Activated naive CD4-positive, alpha-beta T cell treated with anti-CD3 and anti-CD28 coated beads, Interleukin-2, amount 50 U/mL, for 16 hours (primary cell): ENCODE data around the gene TMEM80.
A peak's percentile ranks its signal among the peaks of the same experiment; 100 is the strongest.
"Not testable (repeated sequence)": the region's sequence is repeated elsewhere in the genome, so short reads cannot be mapped to it uniquely, and the experiment has no call there.

Source experiments
- DNase-seq: peaks from one replicate; pipeline ENCODE4 v3.0.0-alpha.2; 2020

TMEM80 gene

GRCh38 chr11:723120-723883 is 27.7 kb downstream of the TMEM80 start:
- peak; percentile 56 for DNase-seq

DNA sequence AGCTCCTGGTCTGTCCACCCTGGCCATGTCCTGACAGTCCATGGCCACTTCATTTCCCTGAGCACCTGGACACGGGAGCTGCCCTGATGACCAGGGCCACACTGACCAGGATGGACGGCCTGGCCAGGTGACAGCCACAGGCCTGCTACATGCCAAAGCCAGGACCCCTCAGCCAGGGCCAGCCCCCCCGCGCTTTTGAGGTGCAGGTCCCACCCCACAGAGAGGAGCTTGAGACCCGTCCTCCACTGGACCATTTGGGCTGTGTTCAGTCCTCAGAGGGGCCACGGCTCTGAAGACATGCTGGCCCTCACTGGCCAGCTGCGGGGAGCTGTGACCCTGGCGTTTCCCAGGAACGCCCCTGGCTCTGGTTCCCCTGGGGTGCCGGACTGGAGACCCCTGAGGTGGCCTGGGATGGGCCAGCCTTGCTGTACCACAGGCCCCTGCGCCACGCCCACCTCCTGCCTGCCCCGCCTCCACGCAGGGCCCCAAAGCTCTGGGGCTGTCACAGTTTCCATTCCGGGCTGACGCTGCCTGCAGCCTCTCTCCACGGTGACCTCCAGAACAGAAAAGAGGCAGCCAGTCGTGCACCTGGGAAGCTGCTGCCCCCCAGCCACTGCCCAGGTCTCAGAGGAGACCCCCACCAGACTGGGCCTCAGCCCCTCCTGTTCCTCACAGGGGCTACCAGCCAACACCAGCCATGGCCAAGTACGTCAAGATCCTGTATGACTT is 28.6 kb downstream of the TMEM80 start:
- DNase-seq = no peak

GRCh38 chr11:724778-725386 is 29.3 kb downstream of the TMEM80 start:
- no peak for DNase-seq

- no peak for DNase-seq
Observed at GRCh38 chr11:725624-726202, 30.1 kb downstream of the TMEM80 start.

DNA sequence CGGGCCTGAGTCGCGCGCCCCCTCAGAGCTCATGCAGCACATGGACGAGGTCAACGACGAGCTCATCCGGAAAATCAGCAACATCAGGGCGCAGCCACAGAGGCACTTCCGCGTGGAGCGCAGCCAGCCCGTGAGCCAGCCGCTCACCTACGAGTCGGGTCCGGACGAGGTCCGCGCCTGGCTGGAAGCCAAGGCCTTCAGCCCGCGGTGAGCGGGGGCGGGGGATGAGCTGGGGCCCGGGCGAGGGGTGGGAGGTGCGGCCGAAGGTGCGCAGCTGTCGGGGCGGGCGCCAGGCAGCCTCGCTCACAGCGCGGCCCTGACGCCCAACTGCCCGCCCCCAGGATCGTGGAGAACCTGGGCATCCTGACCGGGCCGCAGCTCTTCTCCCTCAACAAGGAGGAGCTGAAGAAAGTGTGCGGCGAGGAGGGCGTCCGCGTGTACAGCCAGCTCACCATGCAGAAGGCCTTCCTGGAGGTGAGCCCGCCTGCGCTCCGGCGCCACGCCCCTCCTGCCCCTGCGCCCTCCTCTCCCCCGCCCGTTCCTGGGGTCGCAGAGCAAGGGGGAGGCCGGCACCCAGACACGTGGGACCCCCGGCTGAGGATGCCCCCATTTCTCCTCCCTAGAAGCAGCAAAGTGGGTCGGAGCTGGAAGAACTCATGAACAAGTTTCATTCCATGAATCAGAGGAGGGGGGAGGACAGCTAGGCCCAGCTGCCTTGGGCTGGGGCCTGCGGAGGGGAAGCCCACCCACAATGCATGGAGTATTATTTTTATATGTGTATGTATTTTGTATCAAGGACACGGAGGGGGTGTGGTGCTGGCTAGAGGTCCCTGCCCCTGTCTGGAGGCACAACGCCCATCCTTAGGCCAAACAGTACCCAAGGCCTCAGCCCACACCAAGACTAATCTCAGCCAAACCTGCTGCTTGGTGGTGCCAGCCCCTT is 30.9 kb downstream of the TMEM80 start:
- DNase-seq = peak; percentile 50

DNA sequence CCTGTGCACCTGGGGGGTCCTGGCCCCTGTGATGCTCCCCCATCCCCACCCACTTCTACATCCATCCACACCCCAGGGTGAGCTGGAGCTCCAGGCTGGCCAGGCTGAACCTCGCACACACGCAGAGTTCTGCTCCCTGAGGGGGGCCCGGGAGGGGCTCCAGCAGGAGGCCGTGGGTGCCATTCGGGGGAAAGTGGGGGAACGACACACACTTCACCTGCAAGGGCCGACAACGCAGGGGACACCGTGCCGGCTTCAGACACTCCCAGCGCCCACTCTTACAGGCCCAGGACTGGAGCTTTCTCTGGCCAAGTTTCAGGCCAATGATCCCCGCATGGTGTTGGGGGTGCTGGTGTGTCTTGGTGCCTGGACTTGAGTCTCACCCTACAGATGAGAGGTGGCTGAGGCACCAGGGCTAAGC is 31.7 kb downstream of the TMEM80 start:
- no peak for DNase-seq

GRCh38 chr11:727859-728748 is 32.5 kb downstream of the TMEM80 start:
- peak; percentile 80 for DNase-seq

DNA sequence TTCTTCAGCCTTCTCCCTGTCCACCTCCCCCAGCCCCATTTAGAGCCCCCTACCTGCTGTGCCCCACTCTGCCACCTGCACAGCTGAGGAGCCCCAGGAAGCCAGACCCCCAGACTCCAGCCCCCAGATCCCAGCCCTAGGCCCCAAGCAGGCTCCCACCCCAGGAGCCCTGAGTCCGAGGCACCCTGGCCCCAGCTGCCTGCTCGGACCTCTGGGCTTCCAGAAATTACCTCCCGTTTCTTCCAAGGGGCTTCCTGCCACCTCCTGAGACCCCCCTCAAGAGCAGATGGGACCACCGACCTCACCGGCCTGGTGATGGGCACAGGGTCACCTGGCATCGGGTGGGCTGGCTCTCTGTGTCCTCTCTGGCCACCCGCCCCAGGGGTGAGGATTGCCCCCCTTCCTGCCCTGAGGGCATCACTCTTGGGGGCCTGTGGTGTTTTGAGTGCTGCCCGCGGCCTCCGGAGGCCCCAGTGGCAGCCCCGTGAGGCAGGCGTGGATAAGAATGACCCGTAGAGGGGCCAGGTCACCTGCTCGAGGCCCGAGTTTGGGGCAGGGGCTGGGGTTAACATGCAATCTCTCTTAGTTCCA is 33.4 kb downstream of the TMEM80 start:
- no peak for DNase-seq

DNA sequence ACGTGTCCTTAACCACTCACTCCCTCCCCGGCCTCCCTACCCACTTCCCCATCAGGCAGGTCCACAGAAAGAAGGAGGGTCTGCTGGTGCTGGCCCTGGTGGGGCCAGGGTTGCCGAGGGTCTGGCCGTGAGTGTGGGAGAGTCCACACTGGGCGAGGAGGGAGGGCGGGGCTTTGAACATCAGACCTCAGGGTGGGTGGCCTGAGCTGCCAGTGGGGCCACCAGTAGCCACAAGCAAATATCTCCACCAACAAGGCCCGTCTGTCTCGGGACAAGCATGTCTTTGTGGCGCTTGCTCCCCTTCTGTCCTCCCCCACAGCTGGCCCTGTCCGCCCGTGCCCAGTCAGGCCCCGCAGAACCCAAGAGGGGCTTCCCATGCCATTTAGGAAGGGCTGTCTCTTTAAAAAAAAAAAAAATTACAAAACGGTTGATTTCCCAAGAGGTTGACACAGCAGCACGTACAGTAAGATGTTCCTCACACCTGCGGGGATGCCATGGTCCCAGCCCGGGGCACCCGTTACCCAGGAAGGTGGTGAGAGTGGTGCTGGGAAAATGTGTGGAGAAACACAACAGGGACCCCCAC is 34.0 kb downstream of the TMEM80 start:
- no peak for DNase-seq

DNA sequence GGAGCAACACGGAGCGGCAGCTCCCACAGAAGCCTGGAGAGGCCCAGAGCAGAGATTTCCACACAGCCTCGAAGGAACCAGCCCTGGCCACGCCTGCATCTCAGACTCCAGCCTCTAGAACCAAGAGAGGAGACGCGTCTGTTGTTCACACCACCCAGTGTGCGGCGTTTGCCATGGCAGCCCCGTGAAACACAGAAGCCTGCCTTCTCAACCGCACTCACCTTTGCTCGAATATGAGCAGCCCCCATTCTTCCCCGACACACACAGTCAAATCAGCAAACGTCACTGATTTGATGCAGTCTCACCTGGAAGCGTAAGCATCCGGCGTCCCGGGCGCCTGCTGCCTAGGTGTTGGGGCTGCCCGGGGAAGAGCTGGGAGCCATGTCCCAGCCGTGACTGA is 37.5 kb downstream of the TMEM80 start:
- no peak for DNase-seq

- DNase-seq = not testable (repeated sequence)
Observed at GRCh38 chr11:734541-734940, 38.9 kb downstream of the TMEM80 start.

DNA sequence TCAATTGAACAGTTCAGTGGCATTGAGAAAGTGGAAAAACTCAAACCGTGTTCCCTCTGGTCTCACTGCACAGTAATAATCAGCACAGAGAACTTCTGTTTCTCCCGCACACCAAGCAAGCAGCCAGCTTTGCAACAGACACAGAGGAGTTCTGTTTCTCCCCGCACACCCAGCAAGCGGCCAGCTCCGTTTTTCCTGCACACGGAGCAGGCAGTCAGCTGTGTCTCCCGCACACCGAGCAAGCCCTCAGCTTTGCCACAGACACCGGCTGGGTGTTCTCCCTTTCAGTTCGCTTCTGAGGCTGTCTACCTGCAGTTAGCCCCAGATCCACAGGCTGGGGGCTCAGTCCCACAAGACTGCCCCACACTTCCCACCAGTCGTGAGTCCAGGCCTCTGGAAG is 41.8 kb downstream of the TMEM80 start:
- no peak for DNase-seq

DNA sequence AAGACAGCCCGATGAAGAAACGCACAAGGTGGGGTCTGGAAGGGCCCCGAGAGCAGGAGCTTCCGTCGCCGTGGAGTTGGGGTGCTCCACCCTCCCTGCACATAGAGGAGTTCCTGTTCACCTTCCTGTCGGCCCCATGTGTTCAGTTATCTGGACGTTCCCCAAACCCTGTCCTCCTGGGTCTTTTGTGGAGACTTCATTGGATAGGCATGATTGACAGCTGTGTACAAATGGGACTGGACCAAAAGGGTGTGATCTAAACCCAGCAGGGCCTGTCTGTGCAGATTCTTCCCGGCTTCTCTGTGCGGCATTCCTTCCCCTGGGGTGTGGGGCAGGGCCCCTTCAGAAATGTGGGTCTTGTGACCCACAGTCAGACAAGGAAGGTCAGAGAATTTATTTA is 42.3 kb downstream of the TMEM80 start:
- DNase-seq = not testable (repeated sequence)

DNA sequence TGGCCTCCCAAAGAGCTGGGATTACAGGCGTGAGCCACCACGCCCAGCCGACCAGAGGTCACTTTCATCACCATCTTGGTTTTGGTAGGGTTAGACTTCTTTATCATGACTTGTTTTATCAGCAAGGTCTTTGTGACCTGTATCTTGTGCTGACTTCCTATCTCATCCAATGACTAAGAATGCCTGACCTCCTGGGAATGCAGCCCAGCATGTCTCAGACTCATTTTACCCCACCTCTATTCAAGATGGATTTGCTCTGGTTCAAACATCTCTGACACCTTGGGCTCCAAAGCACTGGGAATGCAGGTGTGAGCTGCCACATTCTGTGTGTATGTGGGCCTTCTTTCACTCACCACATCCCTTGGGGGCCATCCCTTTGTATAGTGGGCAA is 46.5 kb downstream of the TMEM80 start:
- DNase-seq = no peak

DNA sequence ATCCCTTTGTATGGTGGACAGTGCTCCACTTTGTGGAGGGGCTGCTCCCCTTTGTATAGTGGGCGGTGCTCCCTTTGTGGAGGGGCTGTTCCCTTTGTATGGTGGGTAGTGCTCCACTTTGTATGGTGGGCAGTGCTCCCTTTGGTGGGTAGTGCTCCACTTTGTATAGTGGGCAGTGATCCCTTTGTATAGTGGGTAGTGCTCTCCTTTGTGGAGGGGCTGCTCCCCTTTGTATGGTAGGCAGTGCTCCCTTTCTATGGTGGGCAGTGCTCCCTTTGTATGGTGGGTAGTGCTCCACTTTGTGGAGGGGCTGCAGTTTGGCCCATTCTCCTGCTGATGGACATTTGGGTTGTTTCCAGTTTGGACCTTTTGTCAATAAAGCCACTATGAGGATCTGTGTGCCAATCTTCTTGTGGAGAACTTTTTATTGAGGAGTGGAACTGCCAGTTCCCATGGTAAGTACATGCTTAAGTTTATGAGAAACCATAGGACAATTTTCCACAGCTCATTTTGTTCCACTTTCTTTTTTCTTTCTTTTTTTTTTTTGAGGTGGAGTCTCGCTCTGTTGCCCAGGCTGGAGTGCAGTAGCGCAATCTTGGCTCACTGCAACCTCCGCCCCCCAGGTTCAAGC is 47.1 kb downstream of the TMEM80 start:
- DNase-seq = no peak

DNA sequence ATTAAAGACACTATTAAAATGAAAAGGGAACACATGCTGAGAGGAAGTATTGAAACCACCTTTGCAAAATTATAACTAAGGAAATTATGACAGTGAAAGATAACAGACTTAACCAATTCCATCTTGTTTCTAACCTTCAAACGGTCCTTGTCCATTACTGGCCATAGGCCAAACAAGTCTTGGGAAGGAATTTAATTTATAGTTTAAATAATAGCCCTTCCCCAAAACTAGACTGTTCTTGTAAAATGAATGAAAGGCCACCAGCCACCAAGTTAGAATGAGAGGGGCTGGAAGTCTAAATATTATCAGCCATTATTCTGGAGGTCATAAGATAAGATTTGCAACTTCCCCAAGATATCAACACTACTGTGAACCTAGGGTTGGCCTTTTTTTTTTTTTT is 49.8 kb downstream of the TMEM80 start:
- DNase-seq = no peak

DNA sequence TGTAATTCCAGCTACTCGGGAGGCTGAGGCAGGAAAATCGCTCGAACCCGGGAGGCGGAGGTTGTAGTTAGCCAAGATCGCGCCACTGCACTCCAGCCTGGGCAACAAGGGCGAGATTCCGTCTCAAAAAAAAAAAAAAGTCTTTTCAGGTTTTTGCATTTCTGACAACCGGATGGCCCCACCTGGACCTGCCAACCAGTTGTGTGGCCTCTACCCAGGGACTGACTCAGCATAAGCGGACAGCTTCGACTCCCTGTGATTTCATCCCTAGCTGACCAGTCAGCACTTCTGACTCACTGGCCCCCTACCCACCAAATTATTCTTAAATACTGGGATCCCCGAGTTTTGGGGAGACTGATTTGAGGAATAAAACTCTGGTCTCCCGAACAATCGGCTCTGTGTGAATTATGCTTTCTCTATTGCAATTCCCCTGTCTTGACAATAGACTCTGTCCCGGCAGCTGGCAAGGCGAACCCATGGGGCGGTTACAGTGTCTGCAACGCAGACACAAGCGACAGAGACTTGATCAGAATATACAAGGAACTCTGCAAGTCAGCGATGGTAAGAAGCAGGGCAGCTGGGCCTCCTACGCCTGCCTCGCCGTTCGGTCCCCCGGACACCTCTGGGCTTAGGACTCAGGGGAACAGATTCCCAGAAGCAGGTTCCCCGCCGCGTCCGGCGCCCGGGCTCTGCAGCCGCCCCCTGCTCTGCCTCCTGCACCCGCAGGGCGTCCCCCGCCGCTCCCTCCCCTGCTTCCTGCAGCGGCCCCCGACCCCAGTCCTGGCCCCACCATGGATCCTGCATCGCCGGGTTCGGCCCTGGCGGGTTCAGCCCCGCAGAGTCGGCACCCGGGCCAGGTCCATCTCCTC is 50.9 kb downstream of the TMEM80 start:
- peak; percentile 57 for DNase-seq

DNA sequence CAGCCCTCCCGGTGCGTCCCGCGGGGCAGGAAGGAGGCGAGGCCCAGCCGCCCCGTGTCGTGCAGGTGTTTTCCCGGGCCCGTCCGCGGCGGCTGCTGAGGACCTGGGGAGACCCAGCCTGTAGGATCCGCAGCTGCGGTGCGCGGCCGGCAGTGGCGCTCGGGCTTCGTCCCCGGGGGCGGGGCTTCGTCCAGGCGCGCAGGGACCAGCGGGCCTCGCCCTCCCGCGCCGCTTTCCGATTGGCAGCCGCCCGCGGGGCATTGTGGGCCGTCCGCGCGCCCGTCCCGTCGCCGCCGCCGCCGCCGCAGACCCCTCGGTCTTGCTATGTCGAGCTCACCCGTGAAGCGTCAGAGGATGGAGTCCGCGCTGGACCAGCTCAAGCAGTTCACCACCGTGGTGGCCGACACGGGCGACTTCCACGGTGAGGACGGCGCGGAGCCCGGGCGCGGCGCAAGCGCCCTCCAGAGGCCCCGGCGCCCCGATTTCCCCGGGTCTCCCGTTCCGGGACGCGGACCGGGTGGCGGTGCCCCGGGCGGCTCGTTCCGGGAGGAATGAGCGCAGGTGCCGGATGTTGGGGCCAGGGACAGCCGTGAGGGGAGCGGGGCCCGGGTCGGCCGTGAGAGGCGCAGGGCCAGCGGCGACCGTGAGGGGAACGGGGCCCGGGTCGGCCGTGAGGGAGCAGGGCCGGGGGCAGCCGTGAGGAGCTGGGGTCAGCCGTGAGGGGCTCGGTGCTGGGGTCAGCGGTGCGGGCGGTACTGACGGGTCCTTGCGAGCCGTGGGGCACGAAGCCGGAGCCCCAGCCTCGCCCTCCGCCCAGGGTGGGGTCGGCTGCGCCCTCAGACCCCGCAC is 51.8 kb downstream of the TMEM80 start, which contains the start of gene TALDO1:
TALDO1 (plus strand) TSS at position 307 of the 849 bp plus-strand sequence; CDS start at position 325, 18 bp downstream.
- peak; percentile 84 for DNase-seq
